IMR-90 (cell line): Measurements from ENCODE around the gene ICAM2. TPM values are rescaled to one million over a fixed set of nuclear protein-coding genes. Genes with fewer than 3 reads are reported as not detected.

ENCODE experiments used
- ATAC-seq: fragments of 200-7000 bp; cut with Tn5 transposase; 2 replicates; pipeline ENCODE4 v1.9.1; 2020; ENCODE audit warnings: low read depth, mild to moderate bottlenecking, moderate library complexity
- BruUV-seq: library from RNA; stranded (reverse); fragments of 400-500 nt; replicated peaks from 2 replicates; lab custom pipeline; 2021; lab: Mats Ljungman, UMichigan
- CTCF ChIA-PET: fragments of 300-600 bp; formaldehyde crosslinking; extraction: SDS; loops from one replicate; lab custom pipeline; 2021; ENCODE audit warnings: antibody characterized with exemption; lab: Yijun Ruan, JAX
- POLR2A ChIA-PET: fragments of 300-600 bp; sonication (Branson Sonifier 250); formaldehyde crosslinking; loops from one replicate; lab custom pipeline; 2022; ENCODE audit warnings: antibody characterized with exemption; ENCODE audit not compliant: unreplicated experiment; lab: Charles Lee
- DNase-seq: peaks from one replicate; pipeline ENCODE4 v3.0.0; 2013
- H2AFZ ChIP-seq: replicated peaks from 2 replicates; pipeline ENCODE3; 2013; ENCODE audit warnings: low read length, mild to moderate bottlenecking; ENCODE audit not compliant: poor library complexity
- H2AK5ac ChIP-seq: 2 replicates; pipeline ENCODE4 v1.6.1; 2013; ENCODE audit warnings: low read depth, low read length, inconsistent platforms
- H2AK9ac ChIP-seq: replicated peaks from 2 replicates; pipeline ENCODE3; 2013; ENCODE audit warnings: mild to moderate bottlenecking, low read depth, low read length, moderate library complexity; ENCODE audit not compliant: poor library complexity
- H2BK120ac ChIP-seq: 2 replicates; pipeline ENCODE4 v1.6.1; 2013; ENCODE audit warnings: low read depth, low read length, inconsistent platforms
- H2BK15ac ChIP-seq: 3 replicates; pipeline ENCODE4 v1.6.1; 2013; ENCODE audit warnings: low read depth, low read length, inconsistent platforms
- H2BK20ac ChIP-seq: 2 replicates; pipeline ENCODE4 v1.6.1; 2013; ENCODE audit warnings: low read depth, mild to moderate bottlenecking, inconsistent platforms, low read length, moderate library complexity
- H2BK5ac ChIP-seq: 2 replicates; pipeline ENCODE4 v1.6.1; 2013; ENCODE audit warnings: mild to moderate bottlenecking, low read depth, low read length, inconsistent platforms; ENCODE audit not compliant: poor library complexity, severe bottlenecking
- H3K14ac ChIP-seq: replicated peaks from 2 replicates; pipeline ENCODE4 v1.6.1; 2013; ENCODE audit warnings: low read depth, low read length, inconsistent platforms
- H3K18ac ChIP-seq: 2 replicates; pipeline ENCODE4 v1.6.1; 2013; ENCODE audit warnings: low read depth, low read length, control low read depth
- H3K23ac ChIP-seq: 2 replicates; pipeline ENCODE4 v1.6.1; 2013; ENCODE audit warnings: low read depth, low read length, inconsistent platforms
- H3K27ac ChIP-seq: 2 replicates; pipeline ENCODE4 v1.5.1; 2013; ENCODE audit warnings: mild to moderate bottlenecking, control low read depth, low read length; ENCODE audit not compliant: insufficient read depth
- H3K27me3 ChIP-seq: 2 replicates; pipeline ENCODE4 v1.6.1; 2013; ENCODE audit warnings: low read length; ENCODE audit not compliant: control insufficient read depth, insufficient read depth
- H3K36me3 ChIP-seq: 2 replicates; pipeline ENCODE4 v1.6.1; 2013; ENCODE audit warnings: low read length, mixed read lengths; ENCODE audit not compliant: control insufficient read depth, insufficient read depth
- H3K4ac ChIP-seq: 2 replicates; pipeline ENCODE4 v1.6.1; 2013; ENCODE audit warnings: low read depth, low read length, inconsistent platforms
- H3K4me1 ChIP-seq: 2 replicates; pipeline ENCODE4 v1.6.1; 2013; ENCODE audit warnings: low read length, mixed read lengths; ENCODE audit not compliant: control insufficient read depth, insufficient read depth
- H3K4me2 ChIP-seq: 2 replicates; pipeline ENCODE4 v1.6.1; 2013; ENCODE audit warnings: low read depth, mild to moderate bottlenecking, control low read depth, low read length, moderate library complexity
- H3K4me3 ChIP-seq: 2 replicates; pipeline ENCODE4 v1.5.1; 2013; ENCODE audit warnings: low read depth, mild to moderate bottlenecking, control low read depth, low read length, moderate library complexity; ENCODE audit not compliant: insufficient read depth
- H3K56ac ChIP-seq: 2 replicates; pipeline ENCODE4 v1.6.1; 2013; ENCODE audit warnings: low read length, inconsistent platforms; ENCODE audit not compliant: insufficient read depth; ENCODE audit errors: extremely low read depth
- H3K79me1 ChIP-seq, 2 experiments: 2 replicates each; pipeline ENCODE4 v1.6.1; 2013; ENCODE audit warnings: low read length in 2 of 2, inconsistent platforms in 1 of 2, low read depth in 1 of 2
- H3K9ac ChIP-seq: 2 replicates; pipeline ENCODE4 v1.6.1; 2013; ENCODE audit warnings: low read depth, low read length, control low read depth
- H3K9me1 ChIP-seq: 2 replicates; pipeline ENCODE4 v1.6.1; 2013; ENCODE audit warnings: low read length, inconsistent platforms; ENCODE audit not compliant: insufficient read depth
- H3K9me3 ChIP-seq: 2 replicates; pipeline ENCODE4 v1.6.1; 2013; ENCODE audit warnings: low read length; ENCODE audit not compliant: control insufficient read depth, insufficient read depth
- H4K20me1 ChIP-seq: 2 replicates; pipeline ENCODE4 v1.6.1; 2013; ENCODE audit warnings: low read length, inconsistent platforms; ENCODE audit not compliant: insufficient read depth
- H4K5ac ChIP-seq: 2 replicates; pipeline ENCODE4 v1.6.1; 2013; ENCODE audit warnings: mild to moderate bottlenecking, low read depth, low read length, control low read depth
- H4K8ac ChIP-seq, 2 experiments: 2 replicates each; pipeline ENCODE4 v1.6.1; 2013; ENCODE audit warnings: low read depth in 2 of 2, low read length in 2 of 2, control low read depth in 1 of 2, inconsistent platforms in 1 of 2
- H4K91ac ChIP-seq: 2 replicates; pipeline ENCODE4 v1.6.1; 2013; ENCODE audit warnings: low read depth, low read length, inconsistent platforms; ENCODE audit not compliant: insufficient read depth
- BHLHE40 ChIP-seq: fragments of 150-350 bp; IDR thresholded peaks from 2 replicates; pipeline ENCODE4 v1.6.1; 2016; ENCODE audit warnings: mild to moderate bottlenecking, low read depth, low read length
- CHD1 ChIP-seq: IDR thresholded peaks from 2 replicates; pipeline ENCODE4 v1.6.1; 2012; ENCODE audit warnings: low read depth, low read length, improper control_type of control experiment
- FOS ChIP-seq: fragments of 150-350 bp; IDR thresholded peaks from 2 replicates; pipeline ENCODE4 v1.6.1; 2016; ENCODE audit warnings: low read depth, low read length
- MAFK ChIP-seq: IDR thresholded peaks from 2 replicates; pipeline ENCODE4 v1.6.1; 2012; ENCODE audit warnings: low read depth, low read length, improper control_type of control experiment
- MXI1 ChIP-seq: IDR thresholded peaks from 2 replicates; pipeline ENCODE4 v1.6.1; 2012; ENCODE audit warnings: low read depth, mild to moderate bottlenecking, low read length, moderate library complexity, borderline replicate concordance
- NFE2L2 ChIP-seq: fragments of 150-350 bp; IDR thresholded peaks from 2 replicates; pipeline ENCODE4 v1.6.1; 2016; ENCODE audit warnings: low read depth, mild to moderate bottlenecking, low read length
- POLR2A ChIP-seq: IDR thresholded peaks from 2 replicates; pipeline ENCODE4 v1.6.1; 2012; ENCODE audit warnings: mild to moderate bottlenecking, low read depth, low read length
- RAD21 ChIP-seq: IDR thresholded peaks from 2 replicates; pipeline ENCODE4 v1.6.1; 2012; ENCODE audit warnings: low read length, improper control_type of control experiment
- RFX5 ChIP-seq: IDR thresholded peaks from 2 replicates; pipeline ENCODE4 v1.8.0; 2012; ENCODE audit warnings: low read depth, mild to moderate bottlenecking, low read length, moderate library complexity
- SMC3 ChIP-seq: fragments of 150-350 bp; IDR thresholded peaks from 2 replicates; pipeline ENCODE4 v1.6.1; 2016; ENCODE audit warnings: low read depth, mild to moderate bottlenecking, antibody characterized with exemption, low read length, moderate library complexity
- WGBS, 2 experiments: methylation state at CpG; one replicate each; pipeline versions ENCODE4 v1.1.5 to v1.1.7; 2013; ENCODE audit warnings: missing lambda C conversion rate in 2 of 2; ENCODE audit not compliant: insufficient read length in 1 of 2; ENCODE audit errors: extremely low coverage in 2 of 2; 5-methylcytosine and 5-hydroxymethylcytosine counted together
- dilution Hi-C: fragments of 300-500 bp; cut with HindIII; formaldehyde crosslinking; loops from one replicate; pipeline ENCODE4 v1.14.3; 2018; ENCODE audit warnings: low sequenced_read_pairs; ENCODE audit not compliant: unreplicated experiment
- in situ Hi-C: fragments of 300-500 bp; cut with MboI; formaldehyde crosslinking; loops from 3 replicates; pipeline ENCODE4 v1.14.3; 2019; ENCODE audit warnings: low sequenced_read_pairs, inconsistent platforms, mixed read lengths
- intact Hi-C: fragments of 100-400 bp; cut with micrococcal nuclease; formaldehyde crosslinking; loops from 2 replicates; pipeline ENCODE4 v1.10.0; 2022
- polyA plus RNA-seq, 3 experiments: library from polyadenylated mRNA; depleted of rRNA; stranded (reverse); fragments of >200 nt; gene quantifications; 2 replicates each; pipeline ENCODE4 v1.2.3, GENCODE V29; 2012; ENCODE audit warnings: low replicate concordance in 1 of 3
- total RNA-seq: library from RNA; depleted of rRNA; stranded (reverse); fragments of >200 nt; gene quantifications from 2 replicates; pipeline ENCODE4 v1.2.3, GENCODE V29; 2012
- TF ChIP-seq, protein P1 (sequence below): conservative IDR thresholded peaks from 2 replicates; pipeline ENCODE4 v1.5.1; 2012; ENCODE audit warnings: mild to moderate bottlenecking, low read depth, low read length, improper control_type of control experiment
- TF ChIP-seq, protein P2 (sequence below): fragments of 150-350 bp; IDR thresholded peaks from 2 replicates; pipeline ENCODE4 v1.6.1; 2016; ENCODE audit warnings: low read depth, mild to moderate bottlenecking, low read length, moderate library complexity, borderline replicate concordance
- TF ChIP-seq, protein P3 (sequence below): fragments of 150-350 bp; IDR thresholded peaks from 2 replicates; pipeline ENCODE4 v1.6.1; 2017; ENCODE audit warnings: mild to moderate bottlenecking, antibody characterized with exemption, low read length, low read depth

ICAM2 gene
- total and polyA plus RNA-seq, 2 of the 4 experiments (the other 2 are of a cell fraction): 0.12 TPM; not detected in 1

DNA sequence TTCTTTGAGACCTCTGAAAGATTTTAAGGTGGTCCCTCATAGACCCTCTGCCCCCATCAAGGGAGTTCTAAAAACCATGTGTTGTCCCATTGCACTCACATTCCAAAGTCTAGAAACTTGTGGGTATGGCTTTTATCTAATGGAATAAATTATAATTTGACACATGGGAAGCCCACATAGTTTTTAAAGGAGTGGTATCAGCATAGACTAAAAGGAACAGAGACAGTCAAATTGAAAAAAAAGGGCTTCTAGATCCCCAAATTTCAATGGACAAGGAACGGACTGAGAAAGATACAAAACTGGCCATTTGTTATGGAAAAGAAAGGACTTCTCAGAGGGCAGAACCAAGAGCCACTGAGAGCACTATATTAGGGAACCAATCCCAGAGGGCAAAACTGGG, 48.7 kb upstream of the ICAM2 start (continued):
- TF ChIP-seq, protein P1, sequence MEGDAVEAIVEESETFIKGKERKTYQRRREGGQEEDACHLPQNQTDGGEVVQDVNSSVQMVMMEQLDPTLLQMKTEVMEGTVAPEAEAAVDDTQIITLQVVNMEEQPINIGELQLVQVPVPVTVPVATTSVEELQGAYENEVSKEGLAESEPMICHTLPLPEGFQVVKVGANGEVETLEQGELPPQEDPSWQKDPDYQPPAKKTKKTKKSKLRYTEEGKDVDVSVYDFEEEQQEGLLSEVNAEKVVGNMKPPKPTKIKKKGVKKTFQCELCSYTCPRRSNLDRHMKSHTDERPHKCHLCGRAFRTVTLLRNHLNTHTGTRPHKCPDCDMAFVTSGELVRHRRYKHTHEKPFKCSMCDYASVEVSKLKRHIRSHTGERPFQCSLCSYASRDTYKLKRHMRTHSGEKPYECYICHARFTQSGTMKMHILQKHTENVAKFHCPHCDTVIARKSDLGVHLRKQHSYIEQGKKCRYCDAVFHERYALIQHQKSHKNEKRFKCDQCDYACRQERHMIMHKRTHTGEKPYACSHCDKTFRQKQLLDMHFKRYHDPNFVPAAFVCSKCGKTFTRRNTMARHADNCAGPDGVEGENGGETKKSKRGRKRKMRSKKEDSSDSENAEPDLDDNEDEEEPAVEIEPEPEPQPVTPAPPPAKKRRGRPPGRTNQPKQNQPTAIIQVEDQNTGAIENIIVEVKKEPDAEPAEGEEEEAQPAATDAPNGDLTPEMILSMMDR: no peak
- no peak for TF ChIP-seq POLR2A

DNA sequence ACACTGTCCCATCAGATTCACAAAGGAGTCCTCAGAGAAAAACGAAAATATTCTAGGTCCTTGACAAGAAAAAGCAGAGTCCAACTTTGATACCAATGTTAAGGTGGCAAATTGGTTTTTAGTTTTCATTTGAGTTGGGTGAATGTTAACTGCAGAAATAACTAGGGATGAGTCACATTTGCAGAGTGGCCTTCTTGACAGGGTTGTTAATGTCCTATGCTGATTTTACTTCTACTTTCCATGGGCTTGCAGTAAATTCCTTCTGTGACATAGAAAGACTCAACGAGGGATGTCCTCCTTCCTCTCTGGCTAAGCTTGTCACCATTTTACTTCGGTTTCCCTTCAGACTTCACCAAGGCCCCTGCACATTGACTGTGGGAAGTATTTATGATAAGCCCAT, 47.2 kb upstream of the ICAM2 start:
- H3K14ac ChIP-seq: no peak overlapping the region
- no peak overlapping the region for H3K23ac ChIP-seq
- no peak overlapping the region for H2BK5ac ChIP-seq
- no peak overlapping the region for H3K56ac ChIP-seq
- no TSS peak for BruUV-seq
- no peak overlapping the region for H2AK9ac ChIP-seq
- no peak overlapping the region for H4K8ac ChIP-seq
- H2BK20ac ChIP-seq: no peak overlapping the region
- H4K20me1 ChIP-seq: no peaks in the 10 kb centered on the region
- POLR2A ChIA-PET: no interaction called here
- no peak overlapping the region for H4K5ac ChIP-seq
- H3K27me3 ChIP-seq: no peaks in the 10 kb centered on the region
- WGBS, 2 experiments: no CpG with 5 or more reads among the region's 3 CpGs
- H3K9me1 ChIP-seq: peaks cover 3% of the 10 kb centered on the region; the same call in 1 of the 2 replicates
- H2BK120ac ChIP-seq: no peak overlapping the region
- CTCF ChIA-PET: interaction anchor here (1.1 kb wide), 1 partner anchor 66 kb away, joined by 3 read pairs; no protein-coding TSS in a partner anchor
- no peak overlapping the region for H3K4ac ChIP-seq
- no peak overlapping the region for H4K91ac ChIP-seq
- no peak overlapping the region for H3K18ac ChIP-seq
- ATAC-seq: no peak
- no peak overlapping the region for H3K4me3 ChIP-seq
- peaks cover 14% of the 10 kb centered on the region for H3K9me3 ChIP-seq
- DNase-seq: peak; percentile 33
- H2AK5ac ChIP-seq: no peak overlapping the region
- no peak overlapping the region for H3K9ac ChIP-seq
- H2AFZ ChIP-seq: no peak overlapping the region
- H3K27ac ChIP-seq: no peak overlapping the region
- intact Hi-C loops (no loop called here), in situ Hi-C loops (loop anchor here (5.0 kb wide), 1 partner anchor 60 kb away; no protein-coding TSS in a partner anchor), dilution Hi-C loops (no loop called here)
- no peak overlapping the region for H2BK15ac ChIP-seq
- H3K4me2 ChIP-seq: no peak overlapping the region
- 0 out of 4 replicates have a peak, but pooled peaks cover 0 to 3% of the 10 kb centered on the region in 2 experiments for H3K79me1 ChIP-seq
- peaks cover 2% of the 10 kb centered on the region; the same call in 1 of the 2 replicates for H3K4me1 ChIP-seq
- peaks cover 31% of the 10 kb centered on the region for H3K36me3 ChIP-seq
- TF ChIP-seq FOS (no peak), RAD21 (no peak), CHD1 (no peak), RFX5 (no peak), NFE2L2 (no peak), MAFK (no peak), BHLHE40 (no peak), MXI1 (no peak), SMC3 (no peak)
- TF ChIP-seq, protein P2, sequence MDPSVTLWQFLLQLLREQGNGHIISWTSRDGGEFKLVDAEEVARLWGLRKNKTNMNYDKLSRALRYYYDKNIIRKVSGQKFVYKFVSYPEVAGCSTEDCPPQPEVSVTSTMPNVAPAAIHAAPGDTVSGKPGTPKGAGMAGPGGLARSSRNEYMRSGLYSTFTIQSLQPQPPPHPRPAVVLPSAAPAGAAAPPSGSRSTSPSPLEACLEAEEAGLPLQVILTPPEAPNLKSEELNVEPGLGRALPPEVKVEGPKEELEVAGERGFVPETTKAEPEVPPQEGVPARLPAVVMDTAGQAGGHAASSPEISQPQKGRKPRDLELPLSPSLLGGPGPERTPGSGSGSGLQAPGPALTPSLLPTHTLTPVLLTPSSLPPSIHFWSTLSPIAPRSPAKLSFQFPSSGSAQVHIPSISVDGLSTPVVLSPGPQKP: no peak
- TF ChIP-seq, protein P3, sequence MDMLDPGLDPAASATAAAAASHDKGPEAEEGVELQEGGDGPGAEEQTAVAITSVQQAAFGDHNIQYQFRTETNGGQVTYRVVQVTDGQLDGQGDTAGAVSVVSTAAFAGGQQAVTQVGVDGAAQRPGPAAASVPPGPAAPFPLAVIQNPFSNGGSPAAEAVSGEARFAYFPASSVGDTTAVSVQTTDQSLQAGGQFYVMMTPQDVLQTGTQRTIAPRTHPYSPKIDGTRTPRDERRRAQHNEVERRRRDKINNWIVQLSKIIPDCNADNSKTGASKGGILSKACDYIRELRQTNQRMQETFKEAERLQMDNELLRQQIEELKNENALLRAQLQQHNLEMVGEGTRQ: no peak
